ENCODE data around the gene SGCA. TPM values are rescaled to one million over a fixed set of nuclear protein-coding genes. Genes with fewer than 3 reads are reported as not detected.

Gene SGCA
- total and polyA plus RNA-seq, 5 donors from 2014 or later = not detected

GRCh38 chr17:50136096-50136687 is 29.6 kb upstream of the SGCA start:
- Mint-ChIP-seq H3K27ac (no peak overlapping the region), H3K4me3 (no peak overlapping the region), H3K9me3 (peaks cover 0 to 3% (median 0%) of the 10 kb centered on the region in 7 donors), H3K36me3 (peaks cover 43% of the 10 kb centered on the region), H3K4me1 (peaks cover 6 to 30% (median 23%) of the 10 kb centered on the region in 4 donors), H3K27me3 (peaks cover 6% of the 10 kb centered on the region)
- H3K36me3 ChIP-seq (ENCODE audit: control insufficient read depth, insufficient read depth, low read length) = peaks cover 65% of the 10 kb centered on the region
- DNase-seq (no peak), ATAC-seq (ENCODE audit: low read depth in 2 of 2) (no peak)
- peaks cover 19% of the 10 kb centered on the region for H3K4me1 ChIP-seq (ENCODE audit: control insufficient read depth, insufficient read depth, low read length, poor library complexity, severe bottlenecking)
- no peaks in the 10 kb centered on the region for H3K9me3 ChIP-seq (ENCODE audit: control insufficient read depth in 2 of 2, low read length in 2 of 2)
- H3K27me3 ChIP-seq (ENCODE audit: control insufficient read depth, insufficient read depth, low read length) = no peaks in the 10 kb centered on the region
- H3K4me3 ChIP-seq (ENCODE audit: low read depth, low read length) = no peak overlapping the region
- no peak overlapping the region for H3K27ac ChIP-seq (ENCODE audit: insufficient read depth, low read length, poor library complexity, severe bottlenecking)

- no peak overlapping the region for H3K27ac Mint-ChIP-seq
- DNase-seq (no peak), ATAC-seq (ENCODE audit: low read depth in 2 of 2) (no peak)
- no peak overlapping the region for H3K4me3 Mint-ChIP-seq
- H3K27me3 Mint-ChIP-seq = no peaks in the 10 kb centered on the region
- Histone ChIP-seq H3K27ac (ENCODE audit: insufficient read depth, low read length, poor library complexity, severe bottlenecking) (no peak overlapping the region), H3K27me3 (ENCODE audit: control insufficient read depth, insufficient read depth, low read length) (no peaks in the 10 kb centered on the region), H3K4me3 (ENCODE audit: low read depth, low read length) (no peak overlapping the region), H3K36me3 (ENCODE audit: control insufficient read depth, insufficient read depth, low read length) (peaks cover 72% of the 10 kb centered on the region), H3K4me1 (ENCODE audit: control insufficient read depth, insufficient read depth, low read length, poor library complexity, severe bottlenecking) (peaks cover 27% of the 10 kb centered on the region), H3K9me3 (ENCODE audit: control insufficient read depth in 2 of 2, low read length in 2 of 2) (no peaks in the 10 kb centered on the region)
- peaks cover 6 to 34% (median 23%) of the 10 kb centered on the region in 4 donors for H3K4me1 Mint-ChIP-seq
- H3K36me3 Mint-ChIP-seq = peaks cover 49% of the 10 kb centered on the region
- H3K9me3 Mint-ChIP-seq = peaks cover 0 to 3% (median 0%) of the 10 kb centered on the region in 7 donors
These were observed 28.8 kb upstream of the SGCA start for GRCh38 chr17:50137042-50137441.

- H3K27ac Mint-ChIP-seq = no peak overlapping the region
These were observed 26.5 kb upstream of the SGCA start for GRCh38 chr17:50139185-50139783.

GRCh38 chr17:50139950-50140885 is 25.6 kb upstream of the SGCA start:
- Histone ChIP-seq H3K27me3 (ENCODE audit: control insufficient read depth, insufficient read depth, low read length) (no peaks in the 10 kb centered on the region), H3K4me3 (ENCODE audit: low read depth, low read length) (peak overlapping the region; percentile 44), H3K4me1 (ENCODE audit: control insufficient read depth, insufficient read depth, low read length, poor library complexity, severe bottlenecking) (peaks cover 52% of the 10 kb centered on the region), H3K9me3 (ENCODE audit: control insufficient read depth in 2 of 2, low read length in 2 of 2) (no peaks in the 10 kb centered on the region), H3K36me3 (ENCODE audit: control insufficient read depth, insufficient read depth, low read length) (peaks cover 91% of the 10 kb centered on the region), H3K27ac (ENCODE audit: insufficient read depth, low read length, poor library complexity, severe bottlenecking) (peak overlapping the region; percentile 42)
- peaks cover 63% of the 10 kb centered on the region for H3K36me3 Mint-ChIP-seq
- H3K4me1 Mint-ChIP-seq = peaks cover 6 to 62% (median 33%) of the 10 kb centered on the region in 4 donors
- peaks cover 0 to 1% (median 0%) of the 10 kb centered on the region in 7 donors for H3K9me3 Mint-ChIP-seq
- peak overlapping the region; percentile 16 to 82 (median 70) for H3K4me3 Mint-ChIP-seq
- H3K27ac Mint-ChIP-seq = peak overlapping the region; percentile 65 to 73 (median 72)
- H3K27me3 Mint-ChIP-seq = no peaks in the 10 kb centered on the region
- DNase-seq (peak; percentile 74 to 79 (median 75)), ATAC-seq (ENCODE audit: low read depth in 2 of 2) (peak; percentile 83 to 85)

More at GRCh38 chr17:50139185-50139783, 26.5 kb upstream of the SGCA start:
- Histone ChIP-seq H3K27ac (ENCODE audit: insufficient read depth, low read length, poor library complexity, severe bottlenecking) (no peak overlapping the region), H3K4me1 (ENCODE audit: control insufficient read depth, insufficient read depth, low read length, poor library complexity, severe bottlenecking) (peaks cover 46% of the 10 kb centered on the region), H3K36me3 (ENCODE audit: control insufficient read depth, insufficient read depth, low read length) (peaks cover 91% of the 10 kb centered on the region), H3K27me3 (ENCODE audit: control insufficient read depth, insufficient read depth, low read length) (no peaks in the 10 kb centered on the region), H3K9me3 (ENCODE audit: control insufficient read depth in 2 of 2, low read length in 2 of 2) (no peaks in the 10 kb centered on the region), H3K4me3 (ENCODE audit: low read depth, low read length) (no peak overlapping the region)
- DNase-seq (no peak), ATAC-seq (ENCODE audit: low read depth in 2 of 2) (no peak)
- Mint-ChIP-seq H3K4me1 (peaks cover 6 to 54% (median 31%) of the 10 kb centered on the region in 4 donors), H3K4me3 (peak overlapping the region in 1 of 4 donors; percentile 68), H3K9me3 (peaks cover 0 to 1% (median 0%) of the 10 kb centered on the region in 7 donors), H3K27me3 (no peaks in the 10 kb centered on the region), H3K36me3 (peaks cover 57% of the 10 kb centered on the region)

GRCh38 chr17:50141026-50141744 is 24.6 kb upstream of the SGCA start:
- ATAC-seq (ENCODE audit: low read depth in 2 of 2) (no peak), DNase-seq (no peak)
- Mint-ChIP-seq H3K27ac (peak overlapping the region; percentile 73 to 93 (median 90)), H3K4me3 (peak overlapping the region in 3 of 4 donors; percentile 71 to 82 (median 72)), H3K36me3 (peaks cover 65% of the 10 kb centered on the region), H3K9me3 (peaks cover 0 to 1% (median 0%) of the 10 kb centered on the region in 7 donors), H3K27me3 (no peaks in the 10 kb centered on the region), H3K4me1 (peaks cover 6 to 72% (median 39%) of the 10 kb centered on the region in 4 donors)
- peak overlapping the region; percentile 42 for H3K27ac ChIP-seq (ENCODE audit: insufficient read depth, low read length, poor library complexity, severe bottlenecking)
- peaks cover 81% of the 10 kb centered on the region for H3K36me3 ChIP-seq (ENCODE audit: control insufficient read depth, insufficient read depth, low read length)
- no peak overlapping the region for H3K4me3 ChIP-seq (ENCODE audit: low read depth, low read length)
- no peaks in the 10 kb centered on the region for H3K9me3 ChIP-seq (ENCODE audit: control insufficient read depth in 2 of 2, low read length in 2 of 2)
- H3K4me1 ChIP-seq (ENCODE audit: control insufficient read depth, insufficient read depth, low read length, poor library complexity, severe bottlenecking) = peaks cover 62% of the 10 kb centered on the region
- no peaks in the 10 kb centered on the region for H3K27me3 ChIP-seq (ENCODE audit: control insufficient read depth, insufficient read depth, low read length)

GRCh38 chr17:50141745-50142110 is 24.1 kb upstream of the SGCA start:
- Mint-ChIP-seq H3K36me3 (peaks cover 60% of the 10 kb centered on the region), H3K27me3 (no peaks in the 10 kb centered on the region), H3K4me3 (peak overlapping the region in 3 of 4 donors; percentile 71 to 82 (median 72)), H3K27ac (peak overlapping the region; percentile 64 to 90 (median 66)), H3K9me3 (no peaks in the 10 kb centered on the region), H3K4me1 (peaks cover 6 to 77% (median 42%) of the 10 kb centered on the region in 4 donors)
- Histone ChIP-seq H3K27ac (ENCODE audit: insufficient read depth, low read length, poor library complexity, severe bottlenecking) (no peak overlapping the region), H3K27me3 (ENCODE audit: control insufficient read depth, insufficient read depth, low read length) (no peaks in the 10 kb centered on the region), H3K4me1 (ENCODE audit: control insufficient read depth, insufficient read depth, low read length, poor library complexity, severe bottlenecking) (peaks cover 68% of the 10 kb centered on the region), H3K4me3 (ENCODE audit: low read depth, low read length) (no peak overlapping the region), H3K36me3 (ENCODE audit: control insufficient read depth, insufficient read depth, low read length) (peaks cover 76% of the 10 kb centered on the region), H3K9me3 (ENCODE audit: control insufficient read depth in 2 of 2, low read length in 2 of 2) (no peaks in the 10 kb centered on the region)
- DNase-seq (peak in 1 of 3 donors; percentile 21), ATAC-seq (ENCODE audit: low read depth in 2 of 2) (peak in 1 of 2 donors; percentile 3)

Data from CD4-positive, CD25-positive, alpha-beta regulatory T cell (primary cell).